Kidney (tissue), 14 donors: Measurements from ENCODE around the gene MYO1D. TPM values are rescaled to one million over a fixed set of nuclear protein-coding genes. Genes with fewer than 3 reads are reported as not detected.
"Not testable (repeated sequence)": the region's sequence is repeated elsewhere in the genome, so short reads cannot be mapped to it uniquely, and the experiment has no call there.

ENCODE experiments used
- DNase-seq, 5 donors: peaks; one replicate each; pipeline ENCODE4 v3.0.0-alpha.2; 2013 to 2020
- FAIRE-seq: peaks from 2 replicates; lab custom pipeline; 2012; peaks lifted over from hg19 to GRCh38; lab: Jason Lieb, UNC
- H3K27ac ChIP-seq, 2 donors: one replicate each; pipeline ENCODE4 v1.7.0; 2013; ENCODE audit warnings: low read depth in 2 of 2, low read length in 2 of 2, inconsistent platforms in 1 of 2
- H3K27me3 ChIP-seq: one replicate; pipeline ENCODE4 v1.7.1; 2013; ENCODE audit warnings: low read length, inconsistent platforms; ENCODE audit not compliant: control insufficient read depth, insufficient read depth
- H3K36me3 ChIP-seq, 3 donors: one replicate each; pipeline versions ENCODE4 v1.7.0 to v1.7.1; 2013; ENCODE audit warnings: low read length in 3 of 3, control low read depth in 1 of 3, inconsistent platforms in 1 of 3; ENCODE audit not compliant: insufficient read depth in 3 of 3, control insufficient read depth in 2 of 3
- H3K4me1 ChIP-seq, 3 donors: one replicate each; pipeline versions ENCODE4 v1.7.0 to v1.7.1; 2013; ENCODE audit warnings: low read length in 3 of 3, inconsistent platforms in 1 of 3, low read depth in 1 of 3; ENCODE audit not compliant: control insufficient read depth in 2 of 3, insufficient read depth in 2 of 3
- H3K4me3 ChIP-seq, 3 donors: one replicate each; pipeline versions ENCODE4 v1.7.0 to v1.8.1; 2013; ENCODE audit warnings: low read length in 3 of 3, control low read depth in 1 of 3, inconsistent platforms in 1 of 3
- H3K9ac ChIP-seq, 3 donors: one replicate each; pipeline versions ENCODE4 v1.7.0 to v1.7.1; 2013; ENCODE audit warnings: low read length in 3 of 3, control low read depth in 1 of 3, inconsistent platforms in 1 of 3
- H3K9me3 ChIP-seq, 3 donors: one replicate each; pipeline versions ENCODE4 v1.7.0 to v1.7.1; 2013; ENCODE audit warnings: low read length in 3 of 3, control low read depth in 1 of 3, inconsistent platforms in 1 of 3; ENCODE audit not compliant: control insufficient read depth in 2 of 3, insufficient read depth in 1 of 3
- CTCF ChIP-seq: IDR thresholded peaks from 3 replicates; pipeline ENCODE4 v1.5.1; 2012; ENCODE audit warnings: mild to moderate bottlenecking, moderate library complexity, borderline replicate concordance; ENCODE audit not compliant: insufficient read depth; ENCODE audit errors: extremely low read depth
- intact Hi-C: fragments of 100-400 bp; cut with DNase I; formaldehyde crosslinking; loops from one replicate; pipeline ENCODE4 v1.11.1; 2022
- polyA plus RNA-seq: library from polyadenylated mRNA; stranded (reverse); fragments of 350-450 nt; fragmentation: Illumina TruSeq; extraction: RNeasy Lipid Tissue Mini Kit (QIAGEN cat#74804); gene quantifications from one replicate; pipeline ENCODE4 v1.2.3, GENCODE V29; 2014; ENCODE audit warnings: low read depth, low replicate concordance; ENCODE audit not compliant: insufficient read depth
- total RNA-seq: library from RNA; stranded (reverse); fragmentation: NEBNext Ultra II Directional; extraction: Animal tissue kit (Norgen Biotek cat#: 25700); gene quantifications from one replicate; pipeline ENCODE4 v1.2.1, GENCODE V29; 2021
- donor health status: control.
- donor health status: control.
- donor health status: control.
- donor health status: control.
- donor health status: control.
- donor health status: DM: yes; HTN: yes; CAD: no.
- donor health status: Normal renal cell carcinoma (clear cell type).

The MYO1D gene
- total and polyA plus RNA-seq, 2 donors from 2014 or later: 21.1 to 99.9 TPM

- Histone ChIP-seq H3K27me3 (no peaks in the 10 kb centered on the region), H3K27ac (no peak overlapping the region), H3K9me3 (peaks cover 0 to 13% (median 0%) of the 10 kb centered on the region in 3 donors), H3K36me3 (peaks cover 0 to 5% (median 0%) of the 10 kb centered on the region in 3 donors), H3K9ac (no peak overlapping the region), H3K4me3 (no peak overlapping the region), H3K4me1 (no peaks in the 10 kb centered on the region)
- DNase-seq (no peak), FAIRE-seq (no peak)
- TF ChIP-seq CTCF: no peak
- intact Hi-C loops: no loop called here
Observed at GRCh38 chr17:32646941-32647340, 230.0 kb downstream of the MYO1D start.

GRCh38 chr17:32641514-32641913, 235.4 kb downstream of the MYO1D start:
- H3K9ac ChIP-seq, H3K4me3 ChIP-seq, H3K27ac ChIP-seq, H3K4me1 ChIP-seq, FAIRE-seq, intact Hi-C loops, H3K9me3 ChIP-seq, H3K27me3 ChIP-seq, DNase-seq, H3K36me3 ChIP-seq: not testable (repeated sequence)

GRCh38 chr17:32636598-32637218, 240.2 kb downstream of the MYO1D start:
- no peaks in the 10 kb centered on the region for H3K36me3 ChIP-seq
- intact Hi-C loops: no loop called here
- FAIRE-seq: no peak
- TF ChIP-seq CTCF: no peak
- H3K9me3 ChIP-seq: no peaks in the 10 kb centered on the region
- no peak for DNase-seq
- no peak overlapping the region for H3K9ac ChIP-seq
- no peak overlapping the region for H3K27ac ChIP-seq
- no peak overlapping the region for H3K4me3 ChIP-seq
- no peaks in the 10 kb centered on the region for H3K4me1 ChIP-seq
- no peaks in the 10 kb centered on the region for H3K27me3 ChIP-seq

- TF ChIP-seq CTCF: no peak
- Histone ChIP-seq H3K9ac (no peak overlapping the region), H3K4me3 (no peak overlapping the region), H3K27me3 (no peaks in the 10 kb centered on the region), H3K9me3 (no peaks in the 10 kb centered on the region), H3K36me3 (no peaks in the 10 kb centered on the region), H3K27ac (no peak overlapping the region), H3K4me1 (no peaks in the 10 kb centered on the region)
- FAIRE-seq: no peak
- intact Hi-C loops: no loop called here
- no peak for DNase-seq
Observed at GRCh38 chr17:32634167-32634566, 242.8 kb downstream of the MYO1D start.
